SK-N-SH (cell line): ENCODE data around the gene IFI16. TPM values are rescaled to one million over a fixed set of nuclear protein-coding genes. Genes with fewer than 3 reads are reported as not detected.

Source experiments
- CTCF ChIA-PET: fragments of 300-600, 350-600 bp; formaldehyde crosslinking; extraction: SDS; loops from one replicate; lab custom pipeline; 2021; lab: Yijun Ruan, JAX
- POLR2A ChIA-PET: fragments of 350-600 bp; sonication (Branson Sonifier 250); formaldehyde crosslinking; extraction: SDS; loops from one replicate; lab custom pipeline; 2020; ENCODE audit warnings: antibody characterized with exemption, inconsistent platforms; lab: Yijun Ruan, JAX
- DNase-seq: peaks from one replicate; pipeline ENCODE4 v3.0.0; 2012
- H2AFZ ChIP-seq: fragments of 200-600 bp; sonication (generic); 2 replicates; pipeline ENCODE4 v1.8.1; 2016; ENCODE audit warnings: antibody characterized with exemption, mild to moderate bottlenecking, low read depth
- H3F3A ChIP-seq: fragments of 200-600 bp; sonication (generic); replicated peaks from 2 replicates; pipeline ENCODE3; 2016; ENCODE audit warnings: antibody characterized with exemption, mild to moderate bottlenecking; ENCODE audit not compliant: insufficient read depth
- H3K27ac ChIP-seq, 2 experiments: fragments of 200-500 bp in 1 of 2; fragments of 200-600 bp in 1 of 2; sonication (Bioruptor generic) in 1 of 2; sonication (generic), shearing (Covaris generic) in 1 of 2; 2 replicates each; pipeline versions ENCODE4 v1.5.1 to v1.6.1; 2014 to 2016; ENCODE audit warnings: low read depth in 2 of 2, inconsistent platforms in 1 of 2, low read length in 1 of 2, mild to moderate bottlenecking in 1 of 2, mixed read lengths in 1 of 2
- H3K27me3 ChIP-seq: fragments of 200-600 bp; sonication (generic), shearing (Covaris generic); 2 replicates; pipeline ENCODE4 v1.6.1; 2016; ENCODE audit warnings: mixed run types; ENCODE audit not compliant: insufficient read depth
- H3K36me3 ChIP-seq, 2 experiments: fragments of 200-500 bp in 1 of 2; fragments of 200-600 bp in 1 of 2; sonication (Bioruptor generic) in 1 of 2; sonication (generic) in 1 of 2; replicated peaks in 1 of 2; 2 replicates each; pipeline versions ENCODE3 to v1.5.1; 2014 to 2016; ENCODE audit warnings: low read length in 1 of 2, mild to moderate bottlenecking in 1 of 2; ENCODE audit not compliant: insufficient read depth in 2 of 2, control insufficient read depth in 1 of 2
- H3K4me1 ChIP-seq, 2 experiments: fragments of 200-500 bp in 1 of 2; fragments of 200-600 bp in 1 of 2; sonication (Bioruptor generic) in 1 of 2; sonication (generic), shearing (Covaris generic) in 1 of 2; 2 replicates each; pipeline versions ENCODE4 v1.5.1 to v1.6.1; 2014 to 2016; ENCODE audit warnings: low read depth in 1 of 2, low read length in 1 of 2, mixed run types in 1 of 2; ENCODE audit not compliant: insufficient read depth in 2 of 2, control insufficient read depth in 1 of 2
- H3K4me2 ChIP-seq: fragments of 200-600 bp; sonication (generic), shearing (Covaris generic); 2 replicates; pipeline ENCODE4 v1.6.1; 2017; ENCODE audit warnings: mixed run types
- H3K4me3 ChIP-seq, 2 experiments: fragments of 200-500 bp in 1 of 2; fragments of 200-600 bp in 1 of 2; sonication (Bioruptor generic) in 1 of 2; sonication (generic), shearing (Covaris generic) in 1 of 2; 2 replicates each; pipeline versions ENCODE4 v1.5.1 to v1.8.1; 2014 to 2016; ENCODE audit warnings: low read depth in 2 of 2, inconsistent platforms in 1 of 2, low read length in 1 of 2, mild to moderate bottlenecking in 1 of 2, mixed read lengths in 1 of 2, moderate library complexity in 1 of 2
- H3K79me2 ChIP-seq: fragments of 200-600 bp; sonication (generic); 2 replicates; pipeline ENCODE4 v1.8.1; 2017; ENCODE audit warnings: mild to moderate bottlenecking; ENCODE audit not compliant: insufficient read depth
- H3K9ac ChIP-seq: fragments of 200-600 bp; sonication (generic); 2 replicates; pipeline ENCODE4 v1.6.1; 2017; ENCODE audit warnings: mixed run types
- H3K9me2 ChIP-seq: fragments of 200-600 bp; sonication (generic); 2 replicates; pipeline ENCODE4 v1.6.1; 2017; ENCODE audit warnings: mixed run types
- H3K9me3 ChIP-seq: fragments of 200-600 bp; sonication (generic); 2 replicates; pipeline ENCODE4 v1.6.1; 2017; ENCODE audit warnings: mixed run types, mild to moderate bottlenecking, moderate library complexity
- H4K20me1 ChIP-seq: fragments of 200-600 bp; sonication (generic); 2 replicates; pipeline ENCODE4 v1.6.1; 2017; ENCODE audit warnings: mild to moderate bottlenecking, mixed run types; ENCODE audit not compliant: insufficient read depth
- CTCF ChIP-seq: fragments of 200-600 bp; sonication (generic); IDR thresholded peaks from 2 replicates; pipeline ENCODE4 v1.6.1; 2017; ENCODE audit warnings: antibody characterized with exemption, mild to moderate bottlenecking, moderate library complexity
- ELF1 ChIP-seq: IDR thresholded peaks from 2 replicates; pipeline ENCODE4 v1.4.0; 2012
- EZH2phosphoT487 ChIP-seq: fragments of 200-600 bp; sonication (generic); IDR thresholded peaks from 2 replicates; pipeline ENCODE4 v1.6.1; 2017; ENCODE audit warnings: low read depth, mixed run types, mild to moderate bottlenecking, antibody characterized with exemption, moderate library complexity, borderline replicate concordance
- FOSL2 ChIP-seq: IDR thresholded peaks from 2 replicates; pipeline ENCODE4 v1.4.0; 2012; ENCODE audit warnings: low read depth, mild to moderate bottlenecking, moderate library complexity, borderline replicate concordance
- FOXM1 ChIP-seq: IDR thresholded peaks from 2 replicates; pipeline ENCODE4 v1.4.0; 2012; ENCODE audit warnings: low read depth, mild to moderate bottlenecking
- IRF3 ChIP-seq: fragments of 150-350 bp; IDR thresholded peaks from 2 replicates; pipeline ENCODE4 v1.6.1; 2016; ENCODE audit warnings: mild to moderate bottlenecking, low read depth, low read length
- JUND ChIP-seq: IDR thresholded peaks from 2 replicates; pipeline ENCODE4 v1.4.0; 2012
- MEF2A ChIP-seq: IDR thresholded peaks from 2 replicates; pipeline ENCODE4 v1.4.0; 2012; ENCODE audit warnings: low read depth, borderline replicate concordance
- MXI1 ChIP-seq: IDR thresholded peaks from 2 replicates; pipeline ENCODE4 v1.6.1; 2012; ENCODE audit warnings: mild to moderate bottlenecking, low read depth, low read length, improper control_type of control experiment
- NRF1 ChIP-seq: IDR thresholded peaks from 2 replicates; pipeline ENCODE4 v1.6.1; 2012; ENCODE audit warnings: low read depth, mild to moderate bottlenecking, low read length
- POLR2AphosphoS5 ChIP-seq: IDR thresholded peaks from 2 replicates; pipeline ENCODE4 v1.6.1; 2012; ENCODE audit warnings: low read depth, low read length
- RCOR1 ChIP-seq: fragments of 150-350 bp; IDR thresholded peaks from 2 replicates; pipeline ENCODE4 v1.6.1; 2017; ENCODE audit warnings: antibody characterized with exemption, low read length
- RFX5 ChIP-seq: IDR thresholded peaks from 2 replicates; pipeline ENCODE4 v1.6.1; 2012; ENCODE audit warnings: mild to moderate bottlenecking, improper control_type of control experiment, low read length
- RXRA ChIP-seq: IDR thresholded peaks from 2 replicates; pipeline ENCODE4 v1.4.0; 2012; ENCODE audit warnings: low read depth, mild to moderate bottlenecking, borderline replicate concordance
- SMC3 ChIP-seq: IDR thresholded peaks from 2 replicates; pipeline ENCODE4 v1.6.1; 2012; ENCODE audit warnings: low read depth, low read length, improper control_type of control experiment
- TCF12 ChIP-seq: IDR thresholded peaks from 2 replicates; pipeline ENCODE4 v1.4.0; 2012
- USF1 ChIP-seq: IDR thresholded peaks from 2 replicates; pipeline ENCODE4 v1.4.0; 2012; ENCODE audit warnings: low read depth, borderline replicate concordance
- USF2 ChIP-seq: fragments of 150-350 bp; IDR thresholded peaks from 2 replicates; pipeline ENCODE4 v1.6.1; 2017; ENCODE audit warnings: antibody characterized with exemption, low read length, low read depth, borderline replicate concordance
- WGBS: methylation state at CpG from one replicate; pipeline ENCODE4 v1.1.6; 2017; ENCODE audit warnings: low lambda C conversion rate; 5-methylcytosine and 5-hydroxymethylcytosine counted together
- polyA plus RNA-seq, 3 experiments: library from polyadenylated mRNA; depleted of rRNA; stranded (reverse); fragments of >200 nt; gene quantifications; 2 replicates each; pipeline ENCODE4 v1.2.3, GENCODE V29; 2012

Gene IFI16
- polyA plus RNA-seq, 1 of the 3 experiments (the other 2 are of a cell fraction), result 56.1 TPM

- 0 out of 2 replicates have a peak, but pooled peaks have one; percentile 14 for TF ChIP-seq FOXM1
- TF ChIP-seq MEF2A, result no peak
- TF ChIP-seq CTCF, result no peak
- TF ChIP-seq, all 33 proteins: peak for 12
Observed at GRCh38 chr1:159009704-159010361, at the start of gene IFI16 (continued).

GRCh38 chr1:158961178-158961577 is 48.5 kb upstream of the IFI16 start:
- Histone ChIP-seq H3K27ac (no peak overlapping the region), H3K4me3 (no peak overlapping the region), H4K20me1 (no peaks in the 10 kb centered on the region), H3K27me3 (no peaks in the 10 kb centered on the region), H3K9ac (no peak overlapping the region), H3K36me3 (no peaks in the 10 kb centered on the region), H3K4me1 (no peaks in the 10 kb centered on the region), H3K79me2 (no peaks in the 10 kb centered on the region), H2AFZ (no peak overlapping the region), H3K9me2 (no peaks in the 10 kb centered on the region), H3K4me2 (no peak overlapping the region), H3K9me3 (no peaks in the 10 kb centered on the region), H3F3A (no peaks in the 10 kb centered on the region)
- WGBS, result 0% methylated on average over 1 of the region's 1 CpG
- DNase-seq, result no peak
- TF ChIP-seq NRF1 (no peak), RXRA (no peak)
- CTCF ChIA-PET, result no interaction called here
- POLR2A ChIA-PET, result no interaction called here

GRCh38 chr1:158962983-158963382 is 46.7 kb upstream of the IFI16 start:
- ChIA-PET POLR2A (no interaction called here), CTCF (no interaction called here)
- Histone ChIP-seq H3K4me3 (no peak overlapping the region), H3K9me3 (no peaks in the 10 kb centered on the region), H3K27me3 (no peaks in the 10 kb centered on the region), H3K4me2 (no peak overlapping the region), H3F3A (no peaks in the 10 kb centered on the region), H2AFZ (no peak overlapping the region), H4K20me1 (no peaks in the 10 kb centered on the region), H3K27ac (no peak overlapping the region), H3K36me3 (no peaks in the 10 kb centered on the region), H3K9me2 (no peaks in the 10 kb centered on the region), H3K9ac (no peak overlapping the region), H3K4me1 (no peaks in the 10 kb centered on the region), H3K79me2 (no peaks in the 10 kb centered on the region)
- 3% methylated on average over 3 of the region's 5 CpGs for WGBS
- DNase-seq, result no peak
- TF ChIP-seq ELF1, result no peak
- no peak for TF ChIP-seq FOSL2
- no peak for TF ChIP-seq USF1
- no peak for TF ChIP-seq SMC3
- no peak for TF ChIP-seq MXI1
- TF ChIP-seq TCF12, result no peak
- TF ChIP-seq FOXM1, result no peak
- no peak for TF ChIP-seq USF2
- TF ChIP-seq EZH2phosphoT487, result no peak
- no peak for TF ChIP-seq RFX5
- TF ChIP-seq JUND, result no peak
- no peak for TF ChIP-seq RCOR1
- no peak for TF ChIP-seq IRF3
- TF ChIP-seq POLR2AphosphoS5, result no peak
